Stimulated activated memory B cell treated with anti-CD40 and anti-IgM and Interleukin-4, amounts not matched to agents 10 μg/mL and 1 μg/mL and 100 μg/mL, for 72 hours (primary cell): ENCODE data around the gene ZNF777.
"Not testable (repeated sequence)": the region's sequence is repeated elsewhere in the genome, so short reads cannot be mapped to it uniquely, and the experiment has no call there.

Source experiments
- ATAC-seq: fragments of 150-1000 bp; cut with Tn5 transposase; 2 replicates; pipeline ENCODE4 v1.10.0; 2021
- H3K27ac Mint-ChIP-seq: one replicate; pipeline ENCODE4 v1.8.0; 2022; ENCODE audit warnings: mild to moderate bottlenecking, mixed read lengths
- H3K27me3 Mint-ChIP-seq: one replicate; pipeline ENCODE4 v1.8.0; 2022; ENCODE audit warnings: mixed read lengths
- H3K36me3 Mint-ChIP-seq: one replicate; pipeline ENCODE4 v1.8.0; 2022; ENCODE audit warnings: mixed read lengths
- H3K4me1 Mint-ChIP-seq: one replicate; pipeline ENCODE4 v1.8.0; 2022; ENCODE audit warnings: mixed read lengths
- H3K4me3 Mint-ChIP-seq: one replicate; pipeline ENCODE4 v1.8.0; 2022; ENCODE audit warnings: mild to moderate bottlenecking, moderate library complexity, mixed read lengths
- H3K9me3 Mint-ChIP-seq: one replicate; pipeline ENCODE4 v1.8.0; 2022; ENCODE audit warnings: mixed read lengths

The ZNF777 gene

DNA sequence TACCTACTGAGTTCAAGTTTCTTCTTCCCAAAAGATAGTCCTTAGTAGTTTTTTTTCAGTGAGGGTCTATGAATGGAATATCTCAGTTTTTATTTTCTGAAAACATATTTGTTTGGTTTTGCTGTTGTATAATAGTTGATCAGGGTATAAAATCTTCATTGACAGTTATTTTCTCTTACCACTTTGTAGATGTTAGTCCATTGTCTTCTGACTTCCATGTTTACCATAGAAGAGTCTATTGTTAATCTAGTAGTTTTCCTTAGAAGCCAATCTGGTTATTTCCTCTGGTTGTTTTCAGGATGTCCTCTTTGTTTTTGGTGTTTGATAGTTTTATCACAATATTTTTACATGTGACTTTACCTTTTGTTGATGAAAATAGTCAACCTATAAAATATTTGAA is 5.5 kb upstream of the ZNF777 start:
- no peaks in the 10 kb centered on the region for H3K27me3 Mint-ChIP-seq
- H3K4me3 Mint-ChIP-seq = no peak overlapping the region
- H3K36me3 Mint-ChIP-seq = peaks cover 17% of the 10 kb centered on the region
- no peak overlapping the region for H3K27ac Mint-ChIP-seq
- no peak for ATAC-seq
- peaks cover 2% of the 10 kb centered on the region for H3K4me1 Mint-ChIP-seq
- H3K9me3 Mint-ChIP-seq = peaks cover 8% of the 10 kb centered on the region

DNA sequence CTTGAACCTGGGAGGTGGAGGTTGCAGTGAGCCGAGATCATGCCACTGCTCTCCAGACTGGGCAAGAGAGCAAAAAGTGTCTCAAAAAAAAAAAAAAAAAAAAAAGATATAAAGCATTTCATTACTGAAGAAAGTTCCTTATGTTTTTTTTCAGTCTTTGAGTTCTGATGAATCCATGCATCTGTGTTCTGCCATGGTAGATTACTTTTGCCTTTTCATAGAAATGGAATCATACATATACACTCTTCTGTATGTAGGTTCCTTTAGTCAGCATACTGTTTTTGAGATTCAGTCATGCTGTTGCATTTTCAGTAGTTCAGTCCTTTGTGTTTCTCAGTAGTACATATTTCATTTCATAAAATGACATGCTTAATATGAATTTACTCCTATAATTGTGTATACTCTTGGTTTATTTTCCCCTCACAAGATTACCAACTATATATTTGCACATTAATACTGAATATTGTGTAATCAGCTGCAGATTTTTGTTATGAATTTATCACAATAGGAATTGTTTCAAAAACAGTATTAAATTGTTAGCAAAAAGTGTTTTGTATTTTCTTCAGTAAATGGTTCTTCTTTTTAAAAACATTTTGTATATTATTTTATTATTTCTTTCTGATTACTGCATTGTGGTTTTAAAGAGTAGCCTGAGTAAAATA is 2.8 kb upstream of the ZNF777 start:
- Mint-ChIP-seq H3K4me1 (peaks cover 12% of the 10 kb centered on the region), H3K4me3 (no peak overlapping the region), H3K27me3 (no peaks in the 10 kb centered on the region), H3K36me3 (no peaks in the 10 kb centered on the region), H3K9me3 (peaks cover 6% of the 10 kb centered on the region), H3K27ac (no peak overlapping the region)
- ATAC-seq = no peak

DNA sequence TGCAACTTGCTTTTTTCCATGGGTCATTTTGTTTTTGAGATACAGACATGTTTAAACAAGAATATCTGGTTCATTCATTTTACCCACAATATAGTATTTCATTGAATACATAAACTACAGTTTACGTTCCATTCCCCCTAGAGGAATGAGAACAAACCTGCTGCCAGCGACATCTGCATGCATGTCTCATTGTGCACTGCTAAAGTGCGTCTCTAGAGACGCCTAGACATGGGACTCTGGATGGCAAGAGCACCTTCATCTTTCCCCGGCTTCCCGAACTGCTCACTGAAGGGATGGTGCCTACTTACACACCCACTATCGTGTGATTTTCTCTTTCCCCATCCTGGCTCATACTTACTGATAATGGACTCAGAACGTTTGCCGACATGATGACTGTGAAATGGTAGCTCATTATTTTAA is 1.2 kb upstream of the ZNF777 start:
- no peaks in the 10 kb centered on the region for H3K36me3 Mint-ChIP-seq
- H3K27ac Mint-ChIP-seq = no peak overlapping the region
- no peaks in the 10 kb centered on the region for H3K27me3 Mint-ChIP-seq
- peaks cover 24% of the 10 kb centered on the region for H3K4me1 Mint-ChIP-seq
- no peak overlapping the region for H3K4me3 Mint-ChIP-seq
- peaks cover 6% of the 10 kb centered on the region for H3K9me3 Mint-ChIP-seq
- ATAC-seq = no peak

DNA sequence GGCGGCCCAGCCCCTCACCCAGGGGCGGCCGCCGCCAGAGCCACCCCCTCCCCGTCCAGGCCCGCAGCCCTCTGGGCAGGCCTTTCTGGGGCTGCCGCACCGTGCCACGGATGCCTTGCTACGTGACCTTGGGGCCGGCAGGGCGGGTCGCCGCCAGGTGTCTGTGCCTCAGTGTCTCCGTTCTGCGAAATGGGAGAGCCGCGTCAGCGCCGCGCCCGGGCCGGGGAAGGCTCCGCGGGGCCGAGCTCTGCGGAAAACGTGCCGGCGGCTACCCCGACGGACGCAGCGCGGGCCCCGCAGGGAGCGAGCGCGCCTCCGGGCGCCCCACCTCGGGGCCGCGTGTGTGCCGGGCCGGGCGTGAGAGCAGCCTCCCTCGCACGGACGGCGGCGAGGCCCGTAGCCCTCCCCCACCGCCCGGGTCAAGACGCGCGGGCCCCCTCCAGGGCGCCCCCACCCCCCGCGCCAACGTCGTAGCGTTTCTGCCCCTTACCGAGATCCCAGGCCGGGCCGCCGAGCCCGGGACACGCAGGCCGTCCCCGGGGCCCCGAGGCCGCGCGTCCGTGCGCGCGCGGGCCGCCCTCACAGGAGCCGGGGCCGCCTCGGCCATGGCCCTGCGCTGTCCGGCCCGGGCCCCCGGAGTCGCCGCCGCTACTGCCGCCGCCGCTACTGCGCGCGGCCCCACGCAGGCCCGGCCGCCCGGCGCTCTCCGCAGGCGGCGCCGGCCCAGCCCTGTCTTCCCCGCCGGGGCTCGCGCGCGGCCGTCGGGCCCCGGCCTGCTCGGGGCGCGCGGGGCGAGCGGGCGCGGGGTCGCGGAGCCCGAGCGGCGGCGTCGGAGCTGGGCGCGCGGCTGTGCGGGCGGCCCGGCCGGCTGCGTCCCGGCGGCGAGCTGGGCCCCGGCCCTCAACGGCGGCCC is 1.1 kb downstream of the ZNF777 start:
- H3K4me1 Mint-ChIP-seq = peaks cover 38% of the 10 kb centered on the region
- H3K36me3 Mint-ChIP-seq = peaks cover 12% of the 10 kb centered on the region
- no peak overlapping the region for H3K4me3 Mint-ChIP-seq
- H3K27me3 Mint-ChIP-seq = no peaks in the 10 kb centered on the region
- no peak overlapping the region for H3K27ac Mint-ChIP-seq
- ATAC-seq = peak; percentile 57
- no peaks in the 10 kb centered on the region for H3K9me3 Mint-ChIP-seq

DNA sequence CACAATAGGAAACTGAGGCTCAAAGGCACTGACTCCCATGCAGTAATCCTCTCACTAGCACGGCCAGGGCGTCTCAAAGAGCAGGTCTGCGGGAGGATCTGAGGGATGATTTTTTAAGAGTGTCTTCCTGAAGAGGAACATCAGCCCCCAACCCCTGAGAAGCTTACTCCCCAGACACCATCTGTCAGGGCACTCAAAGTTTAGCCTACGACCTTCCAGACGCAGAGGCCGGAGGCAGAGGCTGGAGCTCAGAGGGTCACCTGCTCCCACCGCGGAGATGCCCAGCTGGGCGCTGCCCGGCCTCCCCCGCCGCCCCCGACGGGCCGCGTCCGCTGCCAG is 1.7 kb downstream of the ZNF777 start:
- peaks cover 18% of the 10 kb centered on the region for H3K36me3 Mint-ChIP-seq
- H3K4me3 Mint-ChIP-seq = peak overlapping the region; percentile 62
- H3K27me3 Mint-ChIP-seq = no peaks in the 10 kb centered on the region
- H3K4me1 Mint-ChIP-seq = peaks cover 38% of the 10 kb centered on the region
- H3K27ac Mint-ChIP-seq = no peak overlapping the region
- no peak for ATAC-seq
- no peaks in the 10 kb centered on the region for H3K9me3 Mint-ChIP-seq

DNA sequence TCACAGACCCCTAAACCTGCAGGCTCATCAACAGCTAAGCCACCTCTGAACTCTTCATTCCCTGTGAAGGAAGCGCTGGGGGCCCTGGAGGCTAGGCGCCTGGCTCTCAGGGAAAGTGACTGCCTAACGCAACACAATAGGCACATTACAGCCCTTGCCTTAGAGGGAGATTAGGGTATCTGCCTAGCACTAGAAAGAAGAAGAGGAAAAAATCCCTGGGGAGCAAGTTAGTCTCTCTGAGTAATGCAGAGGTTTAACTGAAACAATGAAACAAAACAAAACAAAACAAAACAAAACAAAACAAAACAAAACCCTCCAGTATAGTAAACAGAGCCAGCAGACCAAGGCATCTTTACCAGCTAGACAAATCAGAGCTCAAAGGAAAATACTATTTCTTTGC is 2.6 kb downstream of the ZNF777 start:
- Mint-ChIP-seq H3K27me3 (no peaks in the 10 kb centered on the region), H3K27ac (no peak overlapping the region), H3K9me3 (no peaks in the 10 kb centered on the region), H3K4me1 (peaks cover 38% of the 10 kb centered on the region), H3K4me3 (peak overlapping the region; percentile 58), H3K36me3 (peaks cover 24% of the 10 kb centered on the region)
- ATAC-seq = no peak

DNA sequence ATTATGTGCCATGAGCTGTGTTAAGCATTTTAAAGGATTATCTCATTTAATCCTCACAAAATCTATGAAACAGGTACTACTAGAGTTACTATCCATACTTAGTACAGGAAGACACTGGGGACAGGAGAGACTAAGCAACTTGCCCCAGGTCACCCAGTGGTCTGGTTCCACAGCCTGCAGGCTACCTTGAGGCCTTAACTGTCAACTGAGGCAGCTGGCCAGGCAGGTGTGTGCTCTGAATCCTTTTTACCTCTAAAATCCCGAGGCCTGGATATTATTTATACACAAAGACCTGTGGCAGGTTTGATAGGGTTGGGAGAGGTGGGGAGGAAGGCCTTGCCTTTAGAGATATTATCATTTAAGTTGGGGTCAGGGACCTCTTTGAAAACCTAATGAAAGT is 3.1 kb downstream of the ZNF777 start:
- Mint-ChIP-seq H3K9me3 (no peaks in the 10 kb centered on the region), H3K27ac (no peak overlapping the region), H3K4me1 (peaks cover 38% of the 10 kb centered on the region), H3K4me3 (no peak overlapping the region), H3K27me3 (no peaks in the 10 kb centered on the region), H3K36me3 (peaks cover 24% of the 10 kb centered on the region)
- no peak for ATAC-seq

DNA sequence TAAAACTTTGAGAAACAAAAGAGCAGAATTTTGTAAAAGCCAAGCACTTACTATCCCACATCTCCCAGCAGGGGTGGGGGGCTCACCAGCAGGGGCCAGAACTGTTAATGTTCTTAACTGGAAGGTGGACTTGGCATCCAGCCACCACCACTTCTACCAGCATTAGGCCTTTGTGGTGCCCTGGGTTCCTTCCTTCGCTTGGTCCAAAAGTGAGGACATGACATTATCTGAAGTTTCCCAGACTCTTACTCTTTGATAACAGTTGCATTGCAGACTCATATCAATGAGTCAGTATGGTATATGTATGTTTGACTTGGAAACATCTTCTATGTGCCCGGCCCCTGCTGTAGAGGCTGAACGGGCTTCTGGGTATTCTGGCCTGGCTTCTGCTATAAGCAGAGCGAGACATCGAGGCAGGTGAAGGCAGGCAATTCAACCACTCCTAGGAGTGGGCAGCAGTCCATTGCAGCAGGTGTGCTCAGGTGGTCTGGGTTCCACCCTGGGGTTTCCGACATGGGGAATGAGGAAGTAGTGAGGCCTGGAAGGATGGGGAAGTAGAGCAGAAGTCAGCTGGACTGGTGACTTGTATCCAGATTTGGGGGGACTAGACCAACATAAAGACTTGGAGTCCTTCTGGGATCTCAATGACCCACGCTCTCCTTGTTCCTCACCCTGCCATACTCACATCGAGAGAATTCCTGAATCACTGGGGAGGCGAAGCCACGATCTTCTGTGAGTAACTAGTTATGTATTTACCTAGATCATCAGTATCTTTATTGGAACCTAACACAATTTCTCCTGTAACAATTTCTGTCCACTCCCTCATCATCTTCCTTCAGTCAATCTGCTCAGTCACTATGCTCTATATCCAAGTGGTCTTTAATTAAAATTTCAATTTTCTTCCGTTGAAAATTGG is 4.1 kb downstream of the ZNF777 start:
- no peak overlapping the region for H3K27ac Mint-ChIP-seq
- H3K4me3 Mint-ChIP-seq = no peak overlapping the region

DNA sequence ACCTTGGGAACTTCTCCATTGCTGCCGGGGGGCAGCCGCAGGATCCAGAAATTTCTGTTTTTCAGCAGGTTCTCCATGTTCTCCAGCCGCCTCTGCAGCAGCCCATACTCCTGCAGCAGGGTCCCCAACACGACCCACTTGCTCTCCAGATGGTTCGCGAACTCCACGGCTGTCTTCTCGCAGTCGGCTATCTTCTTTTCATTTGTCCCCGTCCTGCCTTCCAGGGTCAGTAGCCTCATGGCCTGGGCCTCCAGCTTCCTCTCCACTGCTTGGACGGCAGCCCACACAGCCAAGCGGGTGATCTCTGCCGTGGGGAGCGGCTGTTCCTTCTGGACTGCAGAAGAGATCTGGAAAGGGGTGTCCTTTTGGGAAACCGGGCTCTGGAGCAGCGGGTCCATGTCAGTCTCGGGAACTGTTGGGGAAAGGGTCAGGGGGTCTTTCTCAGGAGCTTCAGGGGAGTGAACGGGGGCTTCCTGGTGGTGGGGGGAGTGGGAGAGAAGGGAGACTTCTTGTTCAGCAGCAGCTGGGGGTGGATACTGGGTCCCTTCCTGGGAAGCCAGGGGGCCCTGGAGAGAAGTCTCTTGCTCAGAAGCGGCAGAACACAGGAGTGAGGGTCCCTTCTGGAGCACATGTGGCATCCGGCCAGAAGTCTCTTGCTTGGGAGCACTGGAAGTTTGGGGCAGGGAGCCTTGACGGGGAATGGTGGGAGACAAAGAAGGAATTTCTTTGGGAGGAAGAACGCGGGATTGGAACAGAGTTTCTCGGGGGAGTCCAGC is 5.5 kb downstream of the ZNF777 start:
- no peak overlapping the region for H3K27ac Mint-ChIP-seq
- peaks cover 31% of the 10 kb centered on the region for H3K4me1 Mint-ChIP-seq
- ATAC-seq = no peak
- no peaks in the 10 kb centered on the region for H3K9me3 Mint-ChIP-seq
- no peaks in the 10 kb centered on the region for H3K27me3 Mint-ChIP-seq
- peaks cover 33% of the 10 kb centered on the region for H3K36me3 Mint-ChIP-seq
- H3K4me3 Mint-ChIP-seq = no peak overlapping the region

More for the DNA sequence above, 4.1 kb downstream of the ZNF777 start:
- Mint-ChIP-seq H3K36me3 (peaks cover 24% of the 10 kb centered on the region), H3K4me1 (peaks cover 38% of the 10 kb centered on the region), H3K27me3 (no peaks in the 10 kb centered on the region), H3K9me3 (no peaks in the 10 kb centered on the region)
- ATAC-seq = no peak

DNA sequence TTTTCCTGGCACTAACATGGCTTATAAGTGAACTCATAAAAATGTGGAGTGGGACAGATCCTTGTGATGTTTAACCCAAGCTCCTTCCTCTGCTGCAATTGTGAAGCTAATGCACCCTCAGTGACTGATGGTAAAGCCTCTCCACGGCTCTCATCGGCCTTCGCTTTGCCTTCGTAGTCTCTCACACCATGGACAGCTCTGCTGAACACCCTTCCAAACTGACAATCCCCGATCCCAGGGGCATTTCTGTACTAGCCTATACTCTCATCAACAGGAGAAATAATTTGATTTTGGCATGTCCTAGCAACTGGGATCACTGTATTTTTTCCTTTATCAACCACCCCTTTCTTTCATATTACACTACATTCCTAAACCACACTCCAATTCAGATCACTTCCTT is 6.1 kb downstream of the ZNF777 start:
- no peak overlapping the region for H3K4me3 Mint-ChIP-seq
- no peak for ATAC-seq
- H3K4me1 Mint-ChIP-seq = peaks cover 31% of the 10 kb centered on the region
- no peaks in the 10 kb centered on the region for H3K27me3 Mint-ChIP-seq
- H3K27ac Mint-ChIP-seq = no peak overlapping the region
- peaks cover 39% of the 10 kb centered on the region for H3K36me3 Mint-ChIP-seq
- no peaks in the 10 kb centered on the region for H3K9me3 Mint-ChIP-seq

DNA sequence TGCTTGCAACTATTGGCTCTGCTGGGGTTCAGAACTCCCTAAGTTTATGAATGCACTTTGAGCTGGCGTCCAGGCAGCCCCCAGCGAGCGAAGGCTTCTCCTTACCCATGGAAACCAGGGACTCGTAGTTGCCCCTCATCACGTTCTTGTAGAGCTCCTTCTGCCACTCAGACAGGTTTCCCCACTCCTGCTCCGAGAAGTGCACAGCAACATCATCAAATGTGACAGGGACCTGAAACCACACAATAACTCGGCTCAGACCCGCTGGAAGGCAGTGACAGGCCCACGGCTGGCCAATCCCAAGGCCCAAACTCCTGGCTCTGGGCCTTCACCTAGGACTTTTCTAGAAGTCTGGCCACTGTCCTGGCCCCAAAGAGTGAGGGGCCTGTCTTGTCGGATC is 6.9 kb downstream of the ZNF777 start:
- Mint-ChIP-seq H3K36me3 (peaks cover 46% of the 10 kb centered on the region), H3K27ac (no peak overlapping the region), H3K9me3 (no peaks in the 10 kb centered on the region), H3K27me3 (no peaks in the 10 kb centered on the region), H3K4me1 (peaks cover 29% of the 10 kb centered on the region), H3K4me3 (no peak overlapping the region)
- no peak for ATAC-seq

DNA sequence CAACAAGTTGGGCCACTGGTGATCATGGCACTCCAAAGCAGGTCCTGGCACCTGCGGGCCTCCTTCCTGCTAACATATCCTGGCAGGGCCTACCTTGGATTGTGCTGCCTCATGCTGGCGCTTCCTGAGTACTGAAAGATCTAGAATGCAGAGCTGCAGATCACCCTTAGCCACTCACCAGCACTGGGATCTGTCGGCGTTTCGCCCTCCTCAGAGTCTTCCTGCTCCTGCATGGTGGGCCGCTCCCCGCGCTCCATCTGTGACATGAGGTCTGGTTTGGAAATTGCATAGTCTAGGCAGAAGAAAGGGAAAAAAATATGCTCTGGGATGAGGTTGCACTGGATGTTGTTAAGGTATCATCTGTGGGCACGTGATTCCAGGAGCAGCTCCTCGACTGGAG is 10.0 kb downstream of the ZNF777 start:
- no peaks in the 10 kb centered on the region for H3K9me3 Mint-ChIP-seq
- no peak overlapping the region for H3K27ac Mint-ChIP-seq
- H3K36me3 Mint-ChIP-seq = peaks cover 68% of the 10 kb centered on the region
- no peak for ATAC-seq
- H3K4me1 Mint-ChIP-seq = peaks cover 7% of the 10 kb centered on the region
- no peak overlapping the region for H3K4me3 Mint-ChIP-seq
- H3K27me3 Mint-ChIP-seq = no peaks in the 10 kb centered on the region

DNA sequence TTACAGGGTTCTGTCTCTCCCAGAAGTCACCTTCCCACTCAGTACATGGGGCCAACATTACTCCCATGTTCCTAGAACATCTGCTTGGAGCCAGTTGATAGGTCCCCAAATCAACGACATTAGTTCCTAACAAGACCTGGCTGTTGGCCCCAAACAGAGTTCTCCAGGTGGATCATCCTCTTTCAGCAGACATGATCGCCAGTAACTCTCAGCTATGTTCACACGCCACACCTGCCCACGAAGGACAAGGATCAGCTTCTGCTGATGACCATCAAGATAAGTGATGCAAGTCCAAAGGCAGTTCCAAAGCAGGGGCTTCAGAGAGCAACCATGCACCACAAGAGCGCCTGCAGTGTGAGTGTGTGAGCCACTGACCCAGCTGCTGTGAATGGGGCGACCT is 11.0 kb downstream of the ZNF777 start:
- no peak for ATAC-seq
- Mint-ChIP-seq H3K4me3 (no peak overlapping the region), H3K27ac (no peak overlapping the region), H3K9me3 (no peaks in the 10 kb centered on the region), H3K4me1 (peaks cover 4% of the 10 kb centered on the region), H3K27me3 (no peaks in the 10 kb centered on the region), H3K36me3 (peaks cover 68% of the 10 kb centered on the region)

DNA sequence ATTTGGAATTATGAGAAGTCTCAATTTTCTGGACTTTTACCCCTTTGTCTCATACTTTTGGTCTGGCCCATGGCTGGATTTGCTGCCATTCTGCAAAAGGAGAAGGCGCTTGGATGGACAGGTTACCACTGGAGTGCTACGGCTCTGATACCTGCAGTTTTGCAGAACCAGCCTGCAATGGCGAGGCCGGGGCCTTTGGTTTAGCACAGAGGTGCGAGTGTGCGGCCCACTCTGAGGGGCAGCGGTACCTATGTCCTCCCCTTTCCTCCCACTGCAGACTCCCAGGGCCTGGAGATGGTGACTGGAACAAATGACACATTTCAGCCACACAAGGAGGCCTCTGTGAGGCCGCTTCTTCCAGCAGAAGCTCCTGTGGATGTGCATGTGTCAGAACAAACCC is 11.9 kb downstream of the ZNF777 start:
- H3K4me3 Mint-ChIP-seq = no peak overlapping the region
- ATAC-seq = no peak
- H3K9me3 Mint-ChIP-seq = no peaks in the 10 kb centered on the region
- peaks cover 7% of the 10 kb centered on the region for H3K4me1 Mint-ChIP-seq
- H3K27me3 Mint-ChIP-seq = no peaks in the 10 kb centered on the region
- peaks cover 68% of the 10 kb centered on the region for H3K36me3 Mint-ChIP-seq
- H3K27ac Mint-ChIP-seq = no peak overlapping the region

DNA sequence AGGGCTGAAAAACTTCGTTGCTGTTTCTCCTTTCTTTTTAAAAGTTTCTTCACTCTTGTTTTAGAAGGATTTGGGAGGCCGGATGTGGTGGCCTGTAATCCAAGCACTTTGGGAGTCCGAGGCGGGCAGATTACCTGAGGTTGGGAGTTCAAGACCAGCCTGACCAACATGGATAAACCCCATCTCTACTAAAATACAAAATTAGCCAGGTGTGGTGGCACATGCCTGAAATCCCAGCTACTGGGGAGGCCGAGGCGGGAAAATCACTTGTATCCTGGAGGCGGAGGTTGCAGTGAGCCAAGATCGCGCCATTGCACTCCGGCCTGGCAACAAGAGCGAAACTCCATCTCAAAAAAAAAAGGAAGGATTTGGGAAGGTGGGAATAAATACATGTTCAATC is 14.8 kb downstream of the ZNF777 start:
- H3K9me3 Mint-ChIP-seq, H3K27ac Mint-ChIP-seq, H3K4me3 Mint-ChIP-seq, ATAC-seq, H3K4me1 Mint-ChIP-seq, H3K27me3 Mint-ChIP-seq: not testable (repeated sequence)
- peaks cover 68% of the 10 kb centered on the region for H3K36me3 Mint-ChIP-seq
